GM12864 (cell line): ENCODE measurements around the gene TNIK.

Experiments
- DNase-seq: peaks from one replicate; pipeline ENCODE4 v3.0.0-alpha.2; 2011; ENCODE audit warnings: low read depth
- H3K4me3 ChIP-seq: 2 replicates; pipeline ENCODE4 v1.5.1; 2011; ENCODE audit warnings: mild to moderate bottlenecking, low read depth, low read length, control low read depth
- CTCF ChIP-seq: IDR thresholded peaks from 2 replicates; pipeline ENCODE4 v1.5.1; 2011; ENCODE audit warnings: low read depth, mild to moderate bottlenecking, moderate library complexity, low read length, control low read depth, inconsistent platforms; ENCODE audit errors: missing control alignments

The TNIK gene

DNA sequence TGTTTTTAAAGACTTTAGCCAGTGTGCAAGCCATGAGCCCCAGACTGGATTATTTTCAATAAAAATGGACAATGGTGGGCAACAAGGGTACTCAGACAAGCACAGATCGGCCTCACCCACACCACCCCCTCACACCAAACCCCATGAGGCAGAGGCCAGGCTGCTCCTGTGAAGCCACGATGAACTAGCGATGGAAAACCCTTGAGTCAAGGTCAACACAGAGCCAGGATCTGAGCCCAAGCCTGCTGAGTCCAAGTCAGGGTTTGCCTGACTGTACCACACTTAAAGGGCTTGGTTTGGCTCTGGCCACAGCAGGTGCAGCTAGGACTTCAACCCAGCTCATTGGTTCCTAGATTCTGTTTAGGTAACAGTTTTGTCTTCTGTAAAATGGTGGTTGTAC, 302.2 kb downstream of the TNIK start:
- no peak for DNase-seq
- no peak for TF ChIP-seq CTCF
- no peak overlapping the region for H3K4me3 ChIP-seq

DNA sequence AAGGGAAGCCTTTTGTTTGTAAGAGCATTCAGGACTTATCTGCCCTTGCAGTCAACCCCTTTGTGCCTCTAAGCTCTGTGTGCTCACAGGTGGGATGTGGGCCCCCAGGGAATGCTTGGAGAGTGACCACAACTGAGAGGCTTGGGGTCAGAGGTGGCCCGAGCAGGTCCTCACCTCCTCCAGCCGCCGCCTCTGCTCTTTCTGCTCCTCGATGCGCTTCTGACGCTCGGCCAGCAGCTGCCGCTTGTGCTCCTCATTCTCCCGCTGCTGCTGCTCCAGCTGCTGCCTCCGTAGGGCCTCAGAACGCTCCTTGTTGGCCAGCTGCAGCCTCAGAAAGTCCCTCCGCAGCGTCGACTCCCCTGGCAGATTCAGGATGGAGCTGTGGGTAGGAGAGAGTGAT, 302.9 kb downstream of the TNIK start:
- no peak for DNase-seq

GRCh38 chr3:171156401-171157010, 303.7 kb downstream of the TNIK start:
- no peak for TF ChIP-seq CTCF
- no peak overlapping the region for H3K4me3 ChIP-seq
- no peak for DNase-seq

More for the DNA sequence above, 302.9 kb downstream of the TNIK start:
- H3K4me3 ChIP-seq = no peak overlapping the region
- no peak for TF ChIP-seq CTCF

DNA sequence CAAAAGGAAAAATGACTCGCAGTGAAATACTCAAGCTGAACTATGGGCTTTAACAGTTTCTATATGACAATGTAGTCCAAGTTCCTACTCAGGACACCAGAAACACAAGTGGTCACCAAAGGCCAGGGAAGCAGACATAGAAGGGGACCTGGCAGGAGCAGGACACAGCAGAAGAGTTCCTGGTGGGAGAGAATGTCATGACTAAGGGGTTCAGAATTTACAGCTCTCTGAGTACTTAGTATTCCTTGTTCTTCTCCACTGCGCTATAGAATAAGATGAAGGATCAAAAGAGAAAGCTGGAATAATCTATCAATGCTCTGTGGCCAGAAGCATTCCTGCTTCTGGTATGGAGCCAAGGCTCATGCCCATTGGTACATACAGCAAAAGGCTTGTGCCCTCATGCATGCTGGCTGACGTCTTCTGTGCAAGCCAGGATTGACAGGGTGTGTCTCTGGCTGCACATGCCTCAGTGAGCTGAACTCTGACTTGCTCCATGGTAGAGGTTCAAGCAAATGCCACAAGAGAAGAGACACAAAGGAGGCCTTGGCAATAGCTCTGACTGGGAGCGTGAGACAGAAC, 305.0 kb downstream of the TNIK start:
- no peak for DNase-seq
- no peak overlapping the region for H3K4me3 ChIP-seq
- no peak for TF ChIP-seq CTCF

DNA sequence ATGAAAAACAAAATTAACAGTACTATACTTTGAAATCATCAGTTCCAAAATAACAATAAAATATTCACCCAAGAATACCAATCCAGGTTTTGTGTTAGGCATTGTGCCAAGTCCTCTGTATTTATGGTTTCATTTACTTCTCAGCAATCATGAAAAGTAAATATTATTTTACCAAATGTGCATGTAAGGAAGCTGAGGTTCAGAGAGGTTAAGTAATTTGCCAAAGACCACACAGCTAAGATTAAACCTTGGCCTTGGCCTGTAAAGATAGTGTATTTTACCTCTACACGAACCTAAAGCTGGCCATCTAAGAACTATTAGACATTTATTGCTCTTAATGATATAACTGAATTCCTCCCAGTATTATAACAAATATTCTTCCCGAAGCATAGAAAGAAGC, 309.3 kb downstream of the TNIK start:
- no peak for DNase-seq
- no peak overlapping the region for H3K4me3 ChIP-seq

DNA sequence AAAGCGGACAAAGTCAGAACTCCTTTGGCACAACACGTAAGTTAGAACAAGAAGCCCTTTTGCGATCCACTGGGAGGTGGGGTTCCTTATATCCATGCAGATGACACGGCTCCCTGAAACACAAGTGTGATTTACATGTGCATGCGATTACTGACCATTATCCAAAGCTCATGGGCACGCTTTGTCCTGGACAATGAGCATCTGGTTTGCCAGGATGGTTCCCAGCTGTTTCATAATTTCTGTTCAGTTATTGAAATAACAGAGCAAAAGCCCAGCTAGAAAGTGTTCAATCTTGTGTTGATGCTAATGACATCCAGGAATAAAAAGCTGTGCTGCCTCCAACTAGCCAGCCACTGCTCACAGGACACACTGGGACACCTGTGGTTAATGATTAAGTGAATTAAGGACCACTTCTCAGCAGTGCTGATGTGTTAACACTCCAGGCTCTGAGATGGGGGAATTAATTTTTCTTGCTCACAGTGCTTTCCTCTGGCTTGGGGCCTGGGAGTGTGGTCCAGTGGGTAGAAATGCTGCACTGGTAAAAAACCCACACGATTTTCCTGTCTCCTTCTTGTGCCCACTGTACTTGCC, 310.6 kb downstream of the TNIK start:
- DNase-seq = no peak
- TF ChIP-seq CTCF = no peak
- no peak overlapping the region for H3K4me3 ChIP-seq

More for the DNA sequence above, 309.3 kb downstream of the TNIK start:
- no peak for TF ChIP-seq CTCF

GRCh38 chr3:171145798-171146197, 314.4 kb downstream of the TNIK start:
- no peak overlapping the region for H3K4me3 ChIP-seq
- no peak for DNase-seq
- no peak for TF ChIP-seq CTCF
